ENCODE data around the gene DPP4.

The DPP4 gene

DNA sequence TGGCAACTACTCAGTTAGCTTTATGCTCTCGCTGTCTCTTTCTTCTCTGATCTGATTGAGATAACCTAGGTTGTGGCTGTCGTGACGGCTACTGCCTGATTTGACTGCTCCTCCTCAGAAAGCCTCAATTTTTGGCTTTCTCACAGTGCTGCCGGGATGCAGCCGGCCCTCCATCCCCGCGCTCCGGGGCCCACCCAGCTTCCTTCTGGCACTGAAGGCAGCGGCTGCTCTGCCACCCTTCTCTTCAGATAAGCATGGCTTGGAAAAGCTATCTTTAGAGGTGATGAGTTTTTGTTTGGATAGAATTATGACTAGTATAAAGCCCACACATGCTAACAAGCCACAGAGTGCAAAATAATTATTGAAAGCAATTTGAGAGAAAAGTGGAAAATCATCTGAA lies 102.5 kb downstream of the DPP4 start:
- Histone ChIP-seq H3K36me3 (ENCODE audit: control insufficient read depth in 1 of 2, insufficient read depth in 2 of 2, low read length in 2 of 2) (no peaks in the 10 kb centered on the region), H3K79me2 (ENCODE audit: control insufficient read depth, insufficient read depth, low read length, poor library complexity) (no peaks in the 10 kb centered on the region), H4K91ac (ENCODE audit: low read depth, low read length) (no peak overlapping the region), H4K8ac (ENCODE audit: low read depth, low read length) (no peak overlapping the region), H3K4me3 (ENCODE audit: low read depth, low read length) (no peak overlapping the region), H3K4ac (ENCODE audit: low read depth, low read length) (no peak overlapping the region), H4K12ac (ENCODE audit: low read depth, low read length) (no peak overlapping the region), H3K27ac (ENCODE audit: low read depth, low read length) (no peak overlapping the region), H3K9ac (ENCODE audit: low read length) (no peak overlapping the region), H3K23ac (ENCODE audit: low read length) (no peak overlapping the region), H2BK120ac (ENCODE audit: insufficient read depth, low read length, poor library complexity) (no peak overlapping the region), H2AK5ac (ENCODE audit: low read length) (no peak overlapping the region), H3K14ac (ENCODE audit: low read length) (no peak overlapping the region), H3K18ac (ENCODE audit: low read length) (no peak overlapping the region), H2AFZ (ENCODE audit: insufficient read depth, low read length, poor library complexity) (no peak overlapping the region), H3K27me3 (ENCODE audit: insufficient read depth, low read length) (no peaks in the 10 kb centered on the region), H2BK12ac (ENCODE audit: low read length) (no peak overlapping the region), H3K79me1 (ENCODE audit: low read length) (no peaks in the 10 kb centered on the region), H3K4me2 (ENCODE audit: low read length) (no peak overlapping the region), H3K4me1 (ENCODE audit: control insufficient read depth in 1 of 2, insufficient read depth in 2 of 2, low read length in 2 of 2) (no peaks in the 10 kb centered on the region), H2BK5ac (ENCODE audit: low read depth, low read length, poor library complexity) (no peak overlapping the region), H3K9me3 (ENCODE audit: insufficient read depth, low read depth, low read length) (no peaks in the 10 kb centered on the region)
- no peak for DNase-seq
- no CpG with 5 or more reads among the region's 9 CpGs for WGBS (ENCODE audit: extremely low coverage, insufficient coverage, insufficient read length)

DNA sequence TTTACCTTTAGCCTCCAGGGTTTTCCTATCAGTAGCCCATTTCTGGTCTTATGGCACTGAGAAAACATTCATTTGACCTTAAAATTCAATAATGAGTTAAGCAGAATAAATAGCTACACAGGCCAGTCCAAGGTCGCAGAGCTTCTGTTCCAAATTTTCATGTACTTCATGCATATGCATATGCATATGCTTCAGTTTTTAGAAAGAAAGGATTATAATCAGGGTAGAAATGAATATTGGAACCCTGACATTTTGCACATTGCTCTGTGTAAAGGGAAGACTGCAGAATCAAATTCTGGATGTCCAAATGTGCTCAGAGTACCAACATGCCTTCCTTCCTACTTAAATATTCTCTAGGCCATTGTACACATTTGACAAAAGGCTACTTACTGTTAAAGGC lies 104.9 kb downstream of the DPP4 start:
- Histone ChIP-seq H3K18ac (ENCODE audit: low read length) (no peak overlapping the region), H3K4ac (ENCODE audit: low read depth, low read length) (no peak overlapping the region), H4K12ac (ENCODE audit: low read depth, low read length) (no peak overlapping the region), H3K4me2 (ENCODE audit: low read length) (no peak overlapping the region), H2BK12ac (ENCODE audit: low read length) (no peak overlapping the region), H3K23ac (ENCODE audit: low read length) (no peak overlapping the region), H2BK5ac (ENCODE audit: low read depth, low read length, poor library complexity) (no peak overlapping the region), H3K27me3 (ENCODE audit: insufficient read depth, low read length) (no peaks in the 10 kb centered on the region), H3K36me3 (ENCODE audit: control insufficient read depth in 1 of 2, insufficient read depth in 2 of 2, low read length in 2 of 2) (no peaks in the 10 kb centered on the region), H3K9me3 (ENCODE audit: insufficient read depth, low read depth, low read length) (no peaks in the 10 kb centered on the region), H4K8ac (ENCODE audit: low read depth, low read length) (no peak overlapping the region), H3K79me1 (ENCODE audit: low read length) (no peaks in the 10 kb centered on the region), H3K27ac (ENCODE audit: low read depth, low read length) (no peak overlapping the region), H2AK5ac (ENCODE audit: low read length) (no peak overlapping the region), H3K9ac (ENCODE audit: low read length) (no peak overlapping the region), H3K4me1 (ENCODE audit: control insufficient read depth in 1 of 2, insufficient read depth in 2 of 2, low read length in 2 of 2) (no peaks in the 10 kb centered on the region), H2AFZ (ENCODE audit: insufficient read depth, low read length, poor library complexity) (no peak overlapping the region), H3K79me2 (ENCODE audit: control insufficient read depth, insufficient read depth, low read length, poor library complexity) (no peaks in the 10 kb centered on the region), H4K91ac (ENCODE audit: low read depth, low read length) (no peak overlapping the region), H3K4me3 (ENCODE audit: low read depth, low read length) (no peak overlapping the region), H2BK120ac (ENCODE audit: insufficient read depth, low read length, poor library complexity) (no peak overlapping the region), H3K14ac (ENCODE audit: low read length) (no peak overlapping the region)
- no peak for DNase-seq
- WGBS (ENCODE audit: extremely low coverage, insufficient coverage, insufficient read length) = no CpG with 5 or more reads among the region's 1 CpG

- H3K9ac ChIP-seq (ENCODE audit: low read length) = no peak overlapping the region
- no peak overlapping the region for H3K23ac ChIP-seq (ENCODE audit: low read length)
Observed at GRCh38 chr2:161965994-161966393, 108.0 kb downstream of the DPP4 start.

GRCh38 chr2:161964160-161964559 lies 109.9 kb downstream of the DPP4 start:
- Histone ChIP-seq H3K4me2 (ENCODE audit: low read length) (no peak overlapping the region), H3K79me1 (ENCODE audit: low read length) (no peaks in the 10 kb centered on the region), H3K27ac (ENCODE audit: low read depth, low read length) (no peak overlapping the region), H3K36me3 (ENCODE audit: control insufficient read depth in 1 of 2, insufficient read depth in 2 of 2, low read length in 2 of 2) (no peaks in the 10 kb centered on the region), H3K9me3 (ENCODE audit: insufficient read depth, low read depth, low read length) (no peaks in the 10 kb centered on the region), H2BK12ac (ENCODE audit: low read length) (no peak overlapping the region), H3K27me3 (ENCODE audit: insufficient read depth, low read length) (no peaks in the 10 kb centered on the region), H3K4me1 (ENCODE audit: control insufficient read depth in 1 of 2, insufficient read depth in 2 of 2, low read length in 2 of 2) (no peaks in the 10 kb centered on the region), H2BK120ac (ENCODE audit: insufficient read depth, low read length, poor library complexity) (no peak overlapping the region), H3K79me2 (ENCODE audit: control insufficient read depth, insufficient read depth, low read length, poor library complexity) (no peaks in the 10 kb centered on the region), H4K91ac (ENCODE audit: low read depth, low read length) (no peak overlapping the region), H3K9ac (ENCODE audit: low read length) (no peak overlapping the region), H3K18ac (ENCODE audit: low read length) (no peak overlapping the region), H4K8ac (ENCODE audit: low read depth, low read length) (no peak overlapping the region), H2BK5ac (ENCODE audit: low read depth, low read length, poor library complexity) (no peak overlapping the region), H3K14ac (ENCODE audit: low read length) (no peak overlapping the region), H2AK5ac (ENCODE audit: low read length) (no peak overlapping the region), H3K4me3 (ENCODE audit: low read depth, low read length) (no peak overlapping the region), H3K23ac (ENCODE audit: low read length) (no peak overlapping the region), H4K12ac (ENCODE audit: low read depth, low read length) (no peak overlapping the region), H2AFZ (ENCODE audit: insufficient read depth, low read length, poor library complexity) (no peak overlapping the region), H3K4ac (ENCODE audit: low read depth, low read length) (no peak overlapping the region)
- DNase-seq = no peak
- WGBS (ENCODE audit: extremely low coverage, insufficient coverage, insufficient read length) = no CpG with 5 or more reads among the region's 4 CpGs

More at GRCh38 chr2:161965994-161966393, 108.0 kb downstream of the DPP4 start:
- Histone ChIP-seq H3K4ac (ENCODE audit: low read depth, low read length) (no peak overlapping the region), H3K4me2 (ENCODE audit: low read length) (no peak overlapping the region), H3K36me3 (ENCODE audit: control insufficient read depth in 1 of 2, insufficient read depth in 2 of 2, low read length in 2 of 2) (no peaks in the 10 kb centered on the region), H3K27me3 (ENCODE audit: insufficient read depth, low read length) (no peaks in the 10 kb centered on the region), H4K8ac (ENCODE audit: low read depth, low read length) (no peak overlapping the region), H2BK5ac (ENCODE audit: low read depth, low read length, poor library complexity) (no peak overlapping the region), H2BK12ac (ENCODE audit: low read length) (no peak overlapping the region), H4K91ac (ENCODE audit: low read depth, low read length) (no peak overlapping the region), H2AK5ac (ENCODE audit: low read length) (no peak overlapping the region), H3K4me1 (ENCODE audit: control insufficient read depth in 1 of 2, insufficient read depth in 2 of 2, low read length in 2 of 2) (no peaks in the 10 kb centered on the region), H3K9me3 (ENCODE audit: insufficient read depth, low read depth, low read length) (no peaks in the 10 kb centered on the region), H4K12ac (ENCODE audit: low read depth, low read length) (no peak overlapping the region), H2BK120ac (ENCODE audit: insufficient read depth, low read length, poor library complexity) (no peak overlapping the region), H3K14ac (ENCODE audit: low read length) (no peak overlapping the region), H3K79me2 (ENCODE audit: control insufficient read depth, insufficient read depth, low read length, poor library complexity) (no peaks in the 10 kb centered on the region), H3K79me1 (ENCODE audit: low read length) (no peaks in the 10 kb centered on the region), H3K27ac (ENCODE audit: low read depth, low read length) (no peak overlapping the region), H3K18ac (ENCODE audit: low read length) (no peak overlapping the region), H2AFZ (ENCODE audit: insufficient read depth, low read length, poor library complexity) (no peak overlapping the region), H3K4me3 (ENCODE audit: low read depth, low read length) (no peak overlapping the region)
- DNase-seq = no peak
- no CpG with 5 or more reads among the region's 1 CpG for WGBS (ENCODE audit: extremely low coverage, insufficient coverage, insufficient read length)
